GM23248 (cell line): Measurements from ENCODE around the gene PTGR2. TPM values are rescaled to one million over a fixed set of nuclear protein-coding genes. Genes with fewer than 3 reads are reported as not detected.

Experiments
- DNase-seq: peaks from one replicate; pipeline ENCODE4 v3.0.0-alpha.2; 2015
- H2AFZ ChIP-seq: fragments of 200-600 bp; sonication (generic); 2 replicates; pipeline ENCODE4 v1.6.1; 2016; ENCODE audit warnings: antibody characterized with exemption
- H3F3A ChIP-seq: fragments of 200-600 bp; sonication (generic); 2 replicates; pipeline ENCODE4 v1.6.1; 2016; ENCODE audit warnings: mild to moderate bottlenecking, antibody characterized with exemption, mixed run types; ENCODE audit not compliant: insufficient read depth
- H3K27ac ChIP-seq: fragments of 200-600 bp; sonication (generic); 2 replicates; pipeline ENCODE4 v1.5.1; 2016; ENCODE audit warnings: mild to moderate bottlenecking
- H3K27me3 ChIP-seq: fragments of 200-600 bp; sonication (generic); replicated peaks from 2 replicates; pipeline ENCODE4 v1.6.1; 2016; ENCODE audit warnings: mild to moderate bottlenecking; ENCODE audit not compliant: insufficient read depth
- H3K36me3 ChIP-seq: fragments of 200-600 bp; sonication (generic); 2 replicates; pipeline ENCODE4 v1.6.1; 2016; ENCODE audit warnings: low read depth, mild to moderate bottlenecking
- H3K4me1 ChIP-seq: fragments of 200-600 bp; sonication (generic); 2 replicates; pipeline ENCODE4 v1.6.1; 2016; ENCODE audit warnings: mild to moderate bottlenecking; ENCODE audit not compliant: insufficient read depth
- H3K4me2 ChIP-seq: fragments of 200-600 bp; sonication (generic); one replicate; pipeline ENCODE4 v1.6.1; 2016; ENCODE audit warnings: mild to moderate bottlenecking; ENCODE audit not compliant: unreplicated experiment
- H3K4me3 ChIP-seq: fragments of 200-600 bp; sonication (generic); 2 replicates; pipeline ENCODE4 v1.5.1; 2016; ENCODE audit warnings: mild to moderate bottlenecking
- H3K79me2 ChIP-seq: fragments of 200-600 bp; sonication (generic); 2 replicates; pipeline ENCODE4 v1.6.1; 2016; ENCODE audit warnings: mild to moderate bottlenecking; ENCODE audit not compliant: insufficient read depth
- H3K9ac ChIP-seq: fragments of 200-600 bp; sonication (generic); 2 replicates; pipeline ENCODE4 v1.6.1; 2016; ENCODE audit warnings: mild to moderate bottlenecking
- H3K9me2 ChIP-seq: fragments of 200-600 bp; sonication (generic); 2 replicates; pipeline ENCODE4 v1.6.1; 2016; ENCODE audit warnings: mixed run types, mild to moderate bottlenecking, moderate library complexity; ENCODE audit not compliant: insufficient read depth
- H3K9me3 ChIP-seq: fragments of 200-600 bp; sonication (generic); one replicate; pipeline ENCODE4 v1.6.1; 2017; ENCODE audit warnings: low read depth
- H4K20me1 ChIP-seq: fragments of 200-600 bp; sonication (generic); 2 replicates; pipeline ENCODE4 v1.6.0; 2016; ENCODE audit not compliant: insufficient read depth
- EZH2 ChIP-seq: fragments of 200-600 bp; sonication (generic); IDR thresholded peaks from 2 replicates; pipeline ENCODE4 v1.6.1; 2018; ENCODE audit warnings: antibody characterized with exemption, mild to moderate bottlenecking; ENCODE audit not compliant: insufficient read depth, poor library complexity, severe bottlenecking
- EZH2phosphoT487 ChIP-seq: fragments of 200-600 bp; sonication (generic); IDR thresholded peaks from 2 replicates; pipeline ENCODE4 v1.6.1; 2018; ENCODE audit warnings: antibody characterized with exemption, moderate library complexity, mild to moderate bottlenecking, low read depth; ENCODE audit not compliant: insufficient read depth
- WGBS, 2 experiments: methylation state at CpG; one replicate each; pipeline ENCODE4 v1.1.6; 2015 to 2017; ENCODE audit warnings: low lambda C conversion rate in 2 of 2, low coverage in 1 of 2; ENCODE audit errors: missing lambda C conversion rate in 2 of 2; 5-methylcytosine and 5-hydroxymethylcytosine counted together
- in situ Hi-C: fragments of 300-500 bp; cut with MboI; formaldehyde crosslinking; loops from 2 replicates; pipeline ENCODE4 v1.15.0; 2020
- polyA plus RNA-seq: library from polyadenylated mRNA; unstranded; fragments of >200 nt; fragmentation: Nextera tagmentation; extraction: Ambion mirVana; gene quantifications from 2 replicates; pipeline ENCODE4 v1.2.1, GENCODE V29; 2016
- total RNA-seq: library from RNA; depleted of rRNA; stranded (reverse); fragments of >200 nt; shearing (Covaris generic); gene quantifications from 2 replicates; pipeline ENCODE4 v1.2.3, GENCODE V29; 2014

Gene PTGR2
- total and polyA plus RNA-seq, 2 experiments from 2014 or later = 7.5 to 9.4 TPM

DNA sequence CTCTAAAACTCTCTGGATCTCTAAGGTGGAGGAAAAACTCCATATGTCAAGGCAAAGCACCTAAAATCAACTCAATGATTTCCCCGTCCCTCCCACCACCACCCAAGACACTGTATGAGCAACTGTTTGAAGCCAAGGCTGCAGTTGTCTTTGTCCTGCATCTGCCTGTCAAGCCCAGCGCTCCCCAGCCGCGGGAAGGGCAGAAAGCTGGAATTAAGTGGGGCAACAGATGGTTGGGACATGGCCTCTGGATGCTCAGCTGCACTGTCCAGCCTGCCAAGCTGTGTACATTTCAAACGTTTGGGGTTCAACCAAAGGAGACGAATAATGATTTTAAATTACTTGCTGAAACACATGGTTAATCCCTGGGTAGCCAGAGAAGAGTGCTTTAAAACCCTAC lies 42.2 kb upstream of the PTGR2 start:
- in situ Hi-C loops = no loop called here
- no peaks in the 10 kb centered on the region for H3K27me3 ChIP-seq
- H3K9me2 ChIP-seq = no peaks in the 10 kb centered on the region
- no peaks in the 10 kb centered on the region for H3K36me3 ChIP-seq
- WGBS, 2 experiments = 59 to 61% methylated on average over 6 of the region's 6 CpGs
- no peak overlapping the region for H3K9ac ChIP-seq
- H3K27ac ChIP-seq = no peak overlapping the region
- no peak overlapping the region for H3K4me3 ChIP-seq
- H3K9me3 ChIP-seq = no peaks in the 10 kb centered on the region
- no peak for TF ChIP-seq EZH2phosphoT487
- no peak for TF ChIP-seq EZH2
- no peak for DNase-seq
- H2AFZ ChIP-seq = no peak overlapping the region
- no peaks in the 10 kb centered on the region for H3F3A ChIP-seq
- H3K4me2 ChIP-seq = no peak overlapping the region
- H3K79me2 ChIP-seq = no peaks in the 10 kb centered on the region
- no peaks in the 10 kb centered on the region for H3K4me1 ChIP-seq
- no peaks in the 10 kb centered on the region for H4K20me1 ChIP-seq

DNA sequence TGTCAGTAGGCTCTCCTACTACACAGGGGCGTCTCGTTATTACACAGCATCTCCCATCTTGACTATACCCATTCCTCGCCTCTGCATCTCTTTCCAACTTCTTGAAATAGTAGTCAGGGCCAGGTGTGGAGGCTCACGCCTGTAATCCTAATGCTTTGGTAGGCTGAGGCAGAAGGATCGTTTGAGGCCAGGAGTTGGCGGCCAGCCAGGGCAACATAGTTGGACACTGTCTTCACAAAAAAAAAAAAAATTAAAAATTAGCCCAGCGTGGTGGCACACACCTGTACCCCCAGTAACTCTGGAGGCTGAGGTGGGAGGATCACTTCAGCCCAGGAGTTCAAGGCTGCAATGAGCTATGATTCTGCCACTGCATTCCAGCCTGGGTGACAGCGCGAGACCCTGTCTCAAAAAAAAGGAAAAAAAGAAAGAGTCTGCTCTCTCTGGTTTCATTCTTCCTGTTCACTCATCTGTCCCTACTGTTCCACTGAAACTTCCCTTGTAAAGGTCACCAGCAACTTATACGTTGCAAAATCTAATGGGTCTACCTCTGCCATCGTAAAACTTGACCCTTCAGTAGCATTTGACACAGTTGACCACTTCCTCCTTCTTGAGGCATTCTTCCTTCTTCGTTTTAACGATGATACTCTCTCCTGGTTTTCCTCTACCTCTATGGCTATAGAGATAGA lies 41.0 kb upstream of the PTGR2 start:
- in situ Hi-C loops = no loop called here

DNA sequence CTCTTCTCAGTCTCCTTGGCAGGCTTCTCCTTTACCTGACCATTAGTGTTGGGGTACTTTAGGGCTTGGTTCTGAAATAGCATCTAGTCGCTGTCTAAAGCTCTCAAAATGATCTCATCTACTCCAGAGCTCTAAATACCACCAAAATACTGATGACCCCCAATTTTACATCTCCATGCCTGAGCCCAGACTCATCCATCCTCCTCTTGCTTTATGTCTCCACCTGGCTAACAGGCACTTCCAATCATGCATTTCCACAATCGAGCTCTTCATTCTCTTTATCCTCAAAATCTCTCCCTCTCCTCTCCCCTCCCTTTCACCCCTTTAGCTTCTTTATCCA lies 40.5 kb upstream of the PTGR2 start:
- DNase-seq = no peak
- WGBS, 2 experiments = 51 to 59% methylated on average over 2 of the region's 2 CpGs
- H4K20me1 ChIP-seq = no peaks in the 10 kb centered on the region
- H3K4me2 ChIP-seq = no peak overlapping the region
- TF ChIP-seq EZH2phosphoT487 (no peak), EZH2 (no peak)
- no peak overlapping the region for H3K27ac ChIP-seq
- no peaks in the 10 kb centered on the region for H3K9me2 ChIP-seq
- H3K27me3 ChIP-seq = no peaks in the 10 kb centered on the region
- no peaks in the 10 kb centered on the region for H3F3A ChIP-seq
- H2AFZ ChIP-seq = no peak overlapping the region
- no peaks in the 10 kb centered on the region for H3K4me1 ChIP-seq
- no peaks in the 10 kb centered on the region for H3K36me3 ChIP-seq
- H3K9me3 ChIP-seq = no peaks in the 10 kb centered on the region
- in situ Hi-C loops = no loop called here
- no peak overlapping the region for H3K9ac ChIP-seq
- no peaks in the 10 kb centered on the region for H3K79me2 ChIP-seq
- no peak overlapping the region for H3K4me3 ChIP-seq

More for the DNA sequence above, 41.0 kb upstream of the PTGR2 start:
- no peaks in the 10 kb centered on the region for H3K9me2 ChIP-seq
- no peaks in the 10 kb centered on the region for H3K36me3 ChIP-seq
- H3K9me3 ChIP-seq = no peaks in the 10 kb centered on the region
- H3K9ac ChIP-seq = no peak overlapping the region
- H4K20me1 ChIP-seq = no peaks in the 10 kb centered on the region
- no peaks in the 10 kb centered on the region for H3K27me3 ChIP-seq
- no peak for DNase-seq
- no peak overlapping the region for H2AFZ ChIP-seq
- H3F3A ChIP-seq = no peaks in the 10 kb centered on the region
- no peak overlapping the region for H3K4me2 ChIP-seq
- H3K79me2 ChIP-seq = no peaks in the 10 kb centered on the region
- H3K27ac ChIP-seq = no peak overlapping the region
- WGBS, 2 experiments = 65 to 70% methylated on average over 13 of the region's 13 CpGs
- no peak overlapping the region for H3K4me3 ChIP-seq
- no peak for TF ChIP-seq EZH2
- TF ChIP-seq EZH2phosphoT487 = no peak
- H3K4me1 ChIP-seq = no peaks in the 10 kb centered on the region

- TF ChIP-seq EZH2phosphoT487 (no peak), EZH2 (no peak)
- no peak overlapping the region for H2AFZ ChIP-seq
- H3K9ac ChIP-seq = no peak overlapping the region
- no peak overlapping the region for H3K27ac ChIP-seq
- DNase-seq = no peak
- no peaks in the 10 kb centered on the region for H4K20me1 ChIP-seq
- no peaks in the 10 kb centered on the region for H3F3A ChIP-seq
- H3K4me1 ChIP-seq = no peaks in the 10 kb centered on the region
- H3K36me3 ChIP-seq = no peaks in the 10 kb centered on the region
- in situ Hi-C loops = no loop called here
- H3K4me2 ChIP-seq = no peak overlapping the region
- no peaks in the 10 kb centered on the region for H3K9me3 ChIP-seq
- no peaks in the 10 kb centered on the region for H3K9me2 ChIP-seq
- no peak overlapping the region for H3K4me3 ChIP-seq
- H3K79me2 ChIP-seq = no peaks in the 10 kb centered on the region
- no peaks in the 10 kb centered on the region for H3K27me3 ChIP-seq
- 55 to 62% methylated on average over 4 of the region's 4 CpGs for WGBS, 2 experiments
These were observed 37.5 kb upstream of the PTGR2 start for GRCh38 chr14:73814153-73814552.

- no peaks in the 10 kb centered on the region for H3K79me2 ChIP-seq
- no peaks in the 10 kb centered on the region for H3K27me3 ChIP-seq
- no peak overlapping the region for H3K4me3 ChIP-seq
- H3K27ac ChIP-seq = no peak overlapping the region
- no peak overlapping the region for H2AFZ ChIP-seq
- H3K9me3 ChIP-seq = no peaks in the 10 kb centered on the region
- no peak for DNase-seq
- no peaks in the 10 kb centered on the region for H3K9me2 ChIP-seq
- H4K20me1 ChIP-seq = no peaks in the 10 kb centered on the region
- 68 to 69% methylated on average over 5 of the region's 5 CpGs for WGBS, 2 experiments
- in situ Hi-C loops = no loop called here
- no peaks in the 10 kb centered on the region for H3K4me1 ChIP-seq
- no peak overlapping the region for H3K4me2 ChIP-seq
- H3K9ac ChIP-seq = no peak overlapping the region
- TF ChIP-seq EZH2 = no peak
- TF ChIP-seq EZH2phosphoT487 = no peak
- H3K36me3 ChIP-seq = no peaks in the 10 kb centered on the region
- H3F3A ChIP-seq = no peaks in the 10 kb centered on the region
These were observed 35.8 kb upstream of the PTGR2 start for GRCh38 chr14:73815849-73816248.
